NCI-H524 treated with DMSO at 0.1 percent for 48 hours (cell line): ENCODE data around the gene NRP2.

ENCODE experiments used
- DNase-seq: peaks from one replicate; lab custom pipeline; 2025; lab: John Stamatoyannopoulos, UW

NRP2 gene

DNA sequence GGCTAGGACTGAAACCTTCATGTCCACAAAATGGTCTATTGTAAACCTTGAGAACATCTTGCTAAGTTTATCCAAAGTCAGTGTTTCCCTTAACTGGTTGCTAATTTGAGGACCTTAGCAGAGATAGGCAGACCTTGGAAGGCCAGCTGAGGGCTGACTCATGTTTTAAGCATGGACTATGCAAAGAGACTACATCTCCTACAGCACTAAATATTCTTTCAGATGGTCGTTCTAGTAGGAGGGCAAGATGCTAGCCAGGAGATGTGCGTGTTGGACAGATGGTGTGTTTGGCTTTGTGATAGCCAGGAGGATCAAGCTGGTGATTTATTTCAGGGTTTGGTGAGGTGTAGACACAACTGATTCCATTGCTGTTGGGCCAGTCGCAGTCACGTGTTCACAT is 75.8 kb downstream of the NRP2 start:
- peak; percentile 64 for DNase-seq

DNA sequence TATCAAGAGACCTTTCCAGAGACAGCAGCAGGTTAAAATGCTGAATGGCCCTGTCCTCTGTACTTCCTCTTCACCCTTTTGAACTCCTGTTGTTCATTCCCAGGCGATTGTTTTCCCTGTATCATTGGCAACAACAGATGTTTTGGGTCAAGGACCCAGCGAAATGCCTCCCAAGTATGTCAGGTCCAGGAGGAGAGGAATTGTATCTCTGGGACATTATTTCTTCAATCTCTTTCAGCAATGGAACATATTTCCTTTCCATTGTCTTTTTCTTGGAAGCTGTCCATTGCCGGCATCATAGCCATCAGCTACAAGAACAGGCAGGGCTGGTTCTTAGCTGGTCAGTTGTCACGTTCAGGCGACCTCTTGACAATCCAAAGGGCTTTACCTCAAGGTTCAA is 76.2 kb downstream of the NRP2 start:
- DNase-seq, result no peak

DNA sequence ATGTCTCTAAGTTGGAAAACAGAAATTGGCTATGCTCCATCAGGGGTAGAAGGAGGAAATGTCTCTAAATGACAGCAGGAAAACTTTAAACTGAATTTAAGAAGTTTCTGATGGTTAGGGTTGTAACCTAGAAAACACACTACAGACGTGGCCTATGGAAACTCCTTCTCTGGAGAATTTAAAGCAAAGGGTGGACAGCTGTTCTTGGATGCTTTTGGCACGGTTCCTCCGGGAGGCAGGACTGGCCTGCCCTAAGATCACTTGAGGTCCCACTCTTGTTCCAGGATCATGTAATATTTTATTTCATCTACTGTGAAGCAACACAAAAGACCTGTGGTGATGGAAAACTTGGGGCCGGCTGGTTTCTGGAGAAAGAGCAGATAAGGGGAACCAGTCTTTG is 77.0 kb downstream of the NRP2 start:
- DNase-seq, result no peak

DNA sequence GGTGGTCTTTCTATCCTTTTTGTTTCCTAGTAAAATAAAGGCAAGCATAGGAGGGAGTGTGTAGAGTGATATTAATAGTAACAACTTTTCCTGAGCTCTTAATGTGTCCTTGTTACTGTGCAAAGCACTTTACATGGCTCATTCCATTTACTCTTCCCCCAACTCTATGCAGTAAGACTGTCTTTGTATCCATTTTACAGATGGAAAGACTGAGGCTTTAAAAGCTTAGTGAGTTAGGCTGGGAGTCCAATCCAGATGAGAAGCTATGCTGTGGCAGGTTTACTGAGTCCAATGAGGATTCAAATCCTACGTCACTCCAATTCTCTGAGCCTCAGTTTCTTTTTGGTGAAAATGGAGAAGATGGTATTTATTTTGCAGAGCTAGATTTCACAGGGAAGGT is 77.4 kb downstream of the NRP2 start:
- DNase-seq, result no peak

DNA sequence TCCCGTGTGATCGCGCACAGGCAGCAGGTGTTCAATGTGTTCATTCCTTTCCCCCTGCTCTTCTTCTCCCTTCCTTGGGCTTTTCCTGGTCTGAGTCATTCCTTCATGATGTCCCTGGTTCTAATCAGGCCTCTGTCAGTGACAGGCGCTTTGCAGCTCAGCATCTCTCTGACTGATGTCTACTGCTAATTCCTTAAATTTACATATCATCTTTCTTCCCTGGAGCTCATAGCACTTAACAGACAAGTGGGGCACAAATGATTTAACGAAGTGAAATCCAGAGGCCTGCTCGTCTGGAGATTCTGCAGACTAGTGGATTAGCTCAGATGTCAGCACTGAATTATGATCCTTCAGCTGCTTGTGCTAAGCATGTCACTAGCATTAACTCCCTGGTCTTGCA is 77.9 kb downstream of the NRP2 start:
- peak; percentile 74 for DNase-seq

DNA sequence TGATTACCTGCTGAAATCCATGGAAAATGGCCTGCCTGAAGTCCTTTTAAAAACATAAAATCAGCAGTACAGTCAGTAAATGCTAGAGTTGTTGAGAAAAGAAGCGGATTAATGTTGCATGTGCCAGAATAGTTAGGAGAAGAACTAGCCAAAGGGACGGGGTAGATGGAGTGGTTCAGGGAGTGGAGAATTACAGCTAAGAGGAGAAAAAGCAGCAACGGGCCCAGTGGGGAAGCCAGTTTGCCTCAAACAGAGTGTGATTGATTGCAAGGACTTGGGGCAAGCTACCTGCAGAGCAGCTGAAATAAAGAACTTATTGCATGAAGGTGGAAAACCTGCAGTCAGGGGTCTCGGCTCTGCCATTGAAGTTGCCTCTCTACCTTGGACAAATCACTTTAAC is 79.1 kb downstream of the NRP2 start:
- no peak for DNase-seq

DNA sequence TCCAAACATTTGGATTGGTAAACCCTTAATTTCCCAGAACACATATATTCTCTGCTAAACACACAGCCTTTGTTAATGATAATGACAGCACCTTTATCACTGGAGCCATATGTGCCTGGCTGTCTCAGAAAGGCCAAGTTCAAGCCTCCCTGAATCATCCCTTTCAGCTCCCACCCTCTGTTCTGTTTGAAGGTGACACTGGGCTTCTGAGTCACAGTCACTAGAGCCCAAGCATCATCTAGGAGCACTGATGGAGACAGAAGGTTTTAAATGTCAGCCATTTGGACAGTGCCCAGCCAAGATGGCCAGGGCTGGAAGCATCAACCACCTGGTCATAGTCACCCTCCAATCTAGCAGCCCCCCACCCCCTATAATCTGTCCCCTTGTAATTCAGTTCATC is 80.6 kb downstream of the NRP2 start:
- no peak for DNase-seq

DNA sequence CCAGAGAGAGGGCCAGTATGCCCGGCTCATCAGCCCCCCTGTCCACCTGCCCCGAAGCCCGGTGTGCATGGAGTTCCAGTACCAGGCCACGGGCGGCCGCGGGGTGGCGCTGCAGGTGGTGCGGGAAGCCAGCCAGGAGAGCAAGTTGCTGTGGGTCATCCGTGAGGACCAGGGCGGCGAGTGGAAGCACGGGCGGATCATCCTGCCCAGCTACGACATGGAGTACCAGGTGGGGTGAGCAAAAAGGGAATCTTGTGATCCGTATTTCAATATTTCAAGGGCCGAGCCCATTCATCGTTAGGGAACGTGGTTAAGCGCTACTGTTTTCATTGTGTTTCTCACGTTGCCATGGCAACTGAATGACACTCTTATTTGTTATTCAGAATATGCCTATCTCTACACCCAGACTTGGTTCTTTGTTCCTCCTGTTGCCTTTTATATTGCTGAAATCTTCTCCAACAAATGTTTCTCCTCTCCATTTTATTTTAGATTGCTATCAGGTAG is 81.5 kb downstream of the NRP2 start:
- no peak for DNase-seq

DNA sequence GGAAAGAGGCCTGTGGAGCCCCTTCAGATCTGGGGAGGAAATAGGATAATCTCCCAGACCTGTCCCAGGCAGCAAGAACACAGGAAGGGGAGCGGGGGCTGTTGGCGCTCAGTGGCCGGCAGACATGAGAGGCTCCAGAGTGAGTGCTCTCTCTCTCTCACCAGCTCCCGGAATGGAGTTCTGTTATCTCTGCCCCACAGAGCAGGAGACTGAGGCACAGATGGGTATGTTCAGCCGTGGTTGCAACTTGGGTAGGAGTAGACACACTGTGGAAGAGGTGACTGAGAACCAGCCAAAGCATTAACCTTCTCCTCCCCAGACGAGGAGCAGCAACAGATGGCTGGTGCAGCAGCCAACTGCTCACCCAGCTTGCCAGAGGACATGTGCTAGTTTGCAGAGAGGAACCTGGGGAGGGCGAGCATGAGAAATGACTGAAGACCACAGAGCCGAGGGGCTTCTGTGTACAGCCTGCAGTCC is 82.0 kb downstream of the NRP2 start:
- DNase-seq, result peak; percentile 63

DNA sequence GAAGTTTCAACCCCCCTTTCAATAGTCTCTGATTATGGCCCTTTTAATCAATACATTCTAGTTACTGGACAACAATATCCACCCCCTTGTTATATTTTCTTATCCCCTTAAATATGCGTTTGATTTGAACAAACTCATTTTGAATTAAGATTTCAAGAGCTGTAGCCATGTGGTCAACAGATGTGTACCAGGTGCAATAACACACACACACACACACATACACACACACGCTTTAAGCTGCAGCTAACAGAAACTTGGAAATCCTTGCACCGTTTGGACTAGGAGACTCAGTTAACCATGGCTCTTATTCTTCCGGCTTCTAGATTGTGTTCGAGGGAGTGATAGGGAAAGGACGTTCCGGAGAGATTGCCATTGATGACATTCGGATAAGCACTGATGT is 82.8 kb downstream of the NRP2 start:
- DNase-seq, result no peak

DNA sequence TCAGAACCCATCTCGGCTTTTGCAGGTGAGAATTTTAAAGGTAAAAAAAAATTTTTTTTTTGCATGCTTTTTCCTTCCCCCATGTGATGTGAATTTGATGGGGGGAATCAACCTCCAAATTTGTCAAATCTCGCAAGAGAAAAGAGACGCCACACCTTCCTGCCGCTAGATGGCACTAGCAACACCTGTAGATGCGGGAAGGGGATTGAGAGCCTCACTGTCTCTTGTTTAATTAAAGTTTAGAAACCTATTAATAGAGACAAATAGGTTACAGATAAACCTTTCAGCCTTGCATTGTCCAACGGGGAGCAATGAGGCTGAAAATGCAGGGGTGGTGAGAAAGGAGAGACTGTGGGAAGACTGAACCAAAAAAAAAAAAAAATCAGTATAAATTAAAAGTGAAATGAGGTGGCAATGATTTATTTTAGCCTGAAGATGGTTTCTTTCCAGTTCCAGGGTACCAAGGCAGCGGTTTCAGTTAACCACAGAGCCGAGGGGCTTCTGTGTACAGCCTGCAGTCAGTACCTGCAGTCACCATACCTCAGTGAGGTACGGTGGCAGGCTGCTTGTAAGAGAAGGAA is 84.6 kb downstream of the NRP2 start:
- no peak for DNase-seq

DNA sequence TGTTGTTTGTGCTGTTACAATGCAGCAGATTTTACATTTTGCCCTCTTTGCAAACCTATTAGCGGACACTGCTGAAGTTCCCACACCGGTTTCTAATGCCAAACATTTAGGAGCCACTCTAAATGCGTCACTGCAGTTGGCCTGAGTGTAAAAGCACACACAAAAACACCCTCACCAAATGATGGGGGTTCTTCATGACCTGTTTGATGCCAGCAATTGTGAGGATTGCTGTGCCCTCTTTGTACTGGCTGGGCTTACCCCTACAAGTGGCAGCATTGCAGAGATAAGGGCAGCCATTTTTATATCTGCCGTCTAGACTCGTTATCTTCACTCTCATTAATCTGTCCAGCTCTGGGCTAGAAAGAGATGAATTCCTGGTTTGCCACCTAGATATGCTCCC is 85.3 kb downstream of the NRP2 start:
- DNase-seq, result no peak

DNA sequence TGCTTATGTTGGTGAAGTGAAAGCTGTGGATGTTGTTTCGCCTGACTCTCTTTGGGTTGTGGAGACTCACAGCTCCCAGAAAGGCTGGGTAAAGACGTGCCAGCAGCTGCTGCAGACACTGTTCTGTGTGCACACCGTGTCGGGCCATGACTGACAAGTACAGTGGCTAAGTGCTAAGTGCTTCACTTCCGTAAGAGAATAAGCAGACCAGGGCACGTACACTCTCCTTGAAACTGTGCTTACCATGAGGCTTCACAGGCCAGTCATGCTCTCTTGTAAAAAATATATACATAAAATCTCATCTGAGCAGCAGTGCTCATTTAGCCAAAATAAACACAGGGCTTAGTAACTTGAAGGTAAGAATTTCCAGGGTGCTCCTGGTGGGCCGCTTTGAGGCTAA is 86.0 kb downstream of the NRP2 start:
- DNase-seq, result no peak

DNA sequence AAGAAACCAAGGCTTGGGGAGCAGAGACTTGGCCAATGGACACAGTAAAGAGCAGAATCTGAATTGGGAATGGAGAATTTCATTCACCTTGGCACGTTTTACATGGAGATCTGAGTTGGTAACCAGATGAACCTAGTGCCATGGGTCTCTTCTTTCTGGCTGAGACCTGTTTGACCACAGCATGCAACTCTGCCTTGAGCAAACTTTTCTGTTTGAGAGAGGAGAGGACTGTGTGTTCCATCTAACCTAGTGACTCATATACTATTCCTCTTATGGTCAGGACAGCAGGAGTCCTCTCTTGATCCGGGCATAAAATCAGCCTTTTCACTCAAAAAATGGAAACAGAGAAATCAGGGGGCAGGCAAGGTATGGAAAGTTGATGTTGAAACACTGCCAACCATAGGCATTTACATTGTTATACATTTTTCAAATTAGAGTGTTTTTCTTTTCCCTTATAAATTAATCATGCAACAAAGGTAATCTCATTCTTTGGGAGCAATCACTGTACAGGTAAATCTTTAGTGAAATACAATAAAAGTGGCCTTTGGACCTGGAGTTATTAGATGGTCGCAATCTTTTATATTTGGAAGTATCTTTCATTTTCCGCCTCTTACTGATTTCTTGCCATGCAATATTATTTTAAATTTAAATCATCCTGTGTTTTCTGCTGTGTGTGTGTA is 86.7 kb downstream of the NRP2 start:
- no peak for DNase-seq

DNA sequence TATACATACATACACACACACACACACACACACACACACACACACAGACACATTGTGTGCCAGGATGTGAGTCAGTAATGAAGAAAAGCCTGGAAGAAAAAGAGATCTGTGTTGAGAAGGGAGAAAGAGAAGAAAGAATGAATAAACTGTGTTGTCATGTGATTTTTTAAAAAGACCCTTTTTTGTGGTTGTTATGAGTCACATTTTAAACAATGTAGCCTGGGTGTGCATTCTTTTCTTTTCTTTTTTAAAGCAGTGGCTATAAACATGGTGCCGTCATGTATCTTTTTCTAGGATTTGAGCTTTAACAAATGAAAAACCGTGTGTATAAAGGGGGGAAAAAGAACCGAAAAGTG is 87.2 kb downstream of the NRP2 start:
- no peak for DNase-seq

DNA sequence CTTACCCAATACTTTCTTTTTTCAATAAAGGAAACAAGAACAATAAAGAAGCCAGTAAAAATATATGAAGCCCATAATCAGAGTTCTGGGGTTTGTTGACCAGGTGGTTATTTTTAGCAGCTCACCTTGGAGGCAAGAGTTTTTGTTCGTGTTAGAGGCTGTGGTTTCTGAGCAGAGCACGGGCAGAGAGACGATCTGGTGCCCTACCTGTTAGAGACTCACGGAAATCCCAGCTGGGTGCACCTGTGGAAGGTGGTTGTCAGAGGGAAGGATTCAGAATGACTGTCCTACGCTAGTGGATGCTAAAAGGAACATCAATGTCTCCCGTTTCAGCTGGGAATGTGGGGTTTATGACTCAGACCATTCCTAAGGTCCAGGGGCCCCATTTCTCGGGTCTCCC is 87.6 kb downstream of the NRP2 start:
- DNase-seq, result no peak

DNA sequence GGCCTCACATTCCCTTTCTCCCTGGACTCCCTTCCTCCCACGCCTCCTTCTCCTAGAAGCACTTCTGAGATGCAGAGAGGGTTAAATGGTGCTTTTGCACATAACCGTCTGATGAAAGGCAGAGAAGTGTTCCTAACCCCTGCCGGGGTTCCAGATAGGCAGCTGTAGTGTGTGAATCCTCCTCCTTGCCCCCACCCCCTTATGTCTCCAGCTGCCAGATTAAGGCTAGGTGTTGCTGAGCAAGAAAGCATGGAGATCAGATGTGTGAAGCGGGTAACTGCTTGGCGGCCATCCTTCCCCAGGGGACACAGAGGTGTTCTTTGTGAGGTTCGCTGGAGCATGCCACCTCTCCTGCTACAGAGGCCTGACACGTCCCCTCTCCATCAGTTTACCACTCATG is 88.3 kb downstream of the NRP2 start:
- no peak for DNase-seq

DNA sequence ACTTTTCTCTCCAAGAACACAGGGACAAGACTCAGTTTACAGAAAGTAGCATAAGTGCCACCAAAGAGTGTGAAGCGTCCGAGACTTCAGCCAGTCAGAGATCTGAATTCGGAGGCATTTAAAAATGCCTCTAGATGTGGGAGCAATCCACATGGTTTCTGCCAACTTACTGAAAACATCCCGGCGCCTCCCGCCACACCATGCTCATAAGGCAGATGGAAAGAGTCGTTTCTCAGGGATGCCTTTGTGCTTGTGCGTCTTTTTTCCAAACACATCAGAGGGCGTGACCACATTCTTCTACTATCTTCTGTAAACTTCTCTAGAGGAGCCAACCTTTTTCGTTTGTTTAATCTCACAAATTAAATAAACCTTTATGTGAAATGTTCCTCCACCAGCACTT is 88.7 kb downstream of the NRP2 start:
- no peak for DNase-seq

DNA sequence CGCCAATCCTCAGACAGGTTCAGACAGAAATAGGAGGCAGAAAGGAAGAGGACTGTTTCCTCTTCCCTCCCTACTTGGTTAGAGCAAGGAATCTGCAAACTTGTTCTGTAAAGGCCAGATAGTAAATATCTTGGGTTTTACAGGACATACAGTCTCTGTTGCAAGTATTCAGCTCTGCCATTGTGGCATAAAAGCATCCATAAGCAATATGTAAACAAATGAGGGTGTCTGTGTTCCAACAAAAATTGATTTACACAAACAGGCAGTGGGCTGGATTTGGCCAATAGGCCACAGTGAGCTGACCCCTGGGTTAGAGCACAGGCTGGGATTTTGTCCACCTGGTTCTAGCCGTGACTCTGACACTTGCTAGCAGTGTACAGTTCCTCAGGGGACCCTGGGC is 89.4 kb downstream of the NRP2 start:
- no peak for DNase-seq

DNA sequence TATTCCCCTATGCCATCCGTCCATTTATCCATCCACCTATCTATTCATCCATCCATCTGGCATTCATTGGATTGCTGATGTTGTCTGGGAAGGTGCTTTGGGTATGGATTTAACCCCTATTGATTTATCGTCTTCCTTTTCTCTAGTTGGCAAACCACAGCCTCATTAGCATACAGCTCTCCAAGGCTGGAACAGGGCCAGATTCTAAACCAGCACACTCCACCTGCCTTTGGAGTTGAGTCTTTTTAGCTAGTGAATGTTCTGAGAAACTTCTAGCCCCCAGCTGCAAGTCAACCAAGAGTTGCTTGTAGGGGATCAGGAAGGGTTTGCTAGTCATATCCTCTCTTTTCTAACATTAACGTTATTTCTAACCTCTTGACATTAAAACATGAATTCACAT is 90.7 kb downstream of the NRP2 start:
- no peak for DNase-seq

DNA sequence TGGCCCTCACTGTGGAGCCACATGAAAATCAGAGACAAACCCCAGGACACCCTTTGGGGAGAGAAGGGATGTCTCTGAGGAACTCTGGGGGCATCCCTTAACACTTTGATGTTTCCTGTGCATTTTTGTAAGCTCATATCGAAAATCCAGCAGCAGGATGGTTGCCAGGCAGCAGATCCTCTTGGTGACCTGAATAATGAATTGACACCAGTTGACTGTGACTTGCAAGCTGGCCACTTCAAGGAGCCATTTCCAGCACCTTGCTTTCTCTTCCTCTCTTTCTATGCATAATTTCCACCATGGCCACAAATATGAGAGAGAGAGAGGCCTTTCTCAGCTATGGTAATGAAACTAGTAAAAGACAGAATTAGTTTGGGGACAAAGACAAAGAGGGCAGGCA is 91.7 kb downstream of the NRP2 start:
- DNase-seq, result no peak

DNA sequence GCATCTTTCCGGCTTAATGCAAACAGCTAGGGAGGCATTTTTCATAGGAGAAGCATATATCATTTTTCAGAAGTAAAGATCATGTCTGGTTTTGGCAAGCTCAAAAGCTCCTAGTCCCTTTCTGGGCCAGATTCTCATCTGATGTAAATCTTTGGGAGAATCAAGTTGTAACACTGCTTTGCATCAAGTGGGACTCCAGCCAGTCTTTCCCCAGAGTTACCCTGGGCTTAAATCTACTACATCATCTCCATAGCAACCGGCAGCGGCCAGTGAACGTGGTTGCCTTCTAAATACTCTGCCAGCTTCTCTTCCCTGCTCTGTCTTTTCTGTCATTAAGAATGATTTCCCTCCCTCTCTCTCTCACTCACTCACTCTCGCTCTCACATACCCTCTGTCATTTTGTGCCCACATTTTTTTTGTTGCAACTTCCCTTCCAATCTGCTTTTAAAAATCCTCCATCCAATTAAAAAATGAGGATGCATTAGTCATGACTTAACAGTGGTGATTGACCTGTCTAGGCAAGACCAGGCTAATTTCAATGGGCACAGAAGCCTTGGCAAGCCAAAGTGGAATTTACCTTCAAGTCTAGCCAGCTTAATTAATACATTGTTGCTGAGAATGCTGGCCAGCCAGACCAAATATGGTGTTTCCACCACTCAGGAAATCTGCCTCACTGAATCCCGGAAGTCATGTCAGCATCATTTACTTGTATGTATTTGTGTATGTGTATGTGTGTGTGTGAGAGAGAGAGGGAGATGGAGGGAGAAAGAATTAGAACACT is 93.0 kb downstream of the NRP2 start:
- DNase-seq, result no peak

DNA sequence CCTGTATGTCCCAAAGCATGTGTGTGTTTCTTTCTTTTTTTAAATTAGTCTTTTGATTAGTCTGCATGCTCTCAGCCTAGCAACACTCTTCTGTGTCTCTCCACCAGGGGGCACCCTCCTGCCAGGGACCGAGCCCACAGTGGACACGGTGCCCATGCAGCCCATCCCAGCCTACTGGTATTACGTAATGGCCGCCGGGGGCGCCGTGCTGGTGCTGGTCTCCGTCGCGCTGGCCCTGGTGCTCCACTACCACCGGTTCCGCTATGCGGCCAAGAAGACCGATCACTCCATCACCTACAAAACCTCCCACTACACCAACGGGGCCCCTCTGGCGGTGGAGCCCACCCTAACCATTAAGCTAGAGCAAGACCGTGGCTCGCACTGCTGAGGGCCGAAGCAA is 93.8 kb downstream of the NRP2 start:
- DNase-seq, result no peak
